Muscle of arm (tissue), 12 donors: ENCODE results near the gene DNAJC1. TPM values are rescaled to one million over a fixed set of nuclear protein-coding genes. Genes with fewer than 3 reads are reported as not detected.

Experiments used
- DNase-seq: peaks from one replicate; pipeline ENCODE4 v3.0.0-alpha.2; 2013
- polyA plus RNA-seq, 12 donors: library from polyadenylated mRNA; unstranded; fragments of 120-200 nt; gene quantifications; one replicate each; pipeline ENCODE4 v1.2.1, GENCODE V29; 2013; ENCODE audit not compliant: insufficient read length in 12 of 12

Gene DNAJC1
- polyA plus RNA-seq, 12 donors: 10.3 to 54.6 (median 12.1) TPM; not detected in 1

DNA sequence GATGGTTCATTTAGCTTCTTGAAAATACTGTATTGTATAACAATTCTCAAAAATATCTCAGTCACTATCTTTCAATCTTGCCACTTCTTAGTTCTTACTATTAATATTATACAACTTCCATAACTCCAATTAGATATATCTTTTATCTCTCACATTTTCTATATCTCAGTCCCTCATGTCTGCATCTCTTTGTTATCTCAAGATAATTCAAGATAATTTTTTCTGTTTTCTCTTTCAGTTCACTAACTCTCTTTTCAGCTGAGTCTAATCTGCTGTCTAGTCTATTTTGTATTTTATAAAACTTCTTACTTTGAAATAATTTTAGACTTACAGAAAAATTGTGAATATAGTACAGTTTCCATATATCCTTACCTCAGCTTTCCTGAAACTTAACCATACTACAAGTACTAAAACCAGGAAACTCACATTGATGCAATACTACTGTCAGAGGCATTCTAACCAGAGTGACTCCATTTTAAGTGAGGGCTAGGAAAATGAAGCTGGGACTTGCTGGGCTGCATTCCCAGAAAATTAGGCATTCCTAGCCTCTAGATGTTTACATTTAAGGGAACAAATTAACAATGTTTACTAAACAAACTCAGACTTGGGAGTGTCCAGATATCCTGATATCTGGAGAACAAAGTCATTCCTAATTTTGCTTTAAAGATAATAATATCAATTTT lies 38.4 kb downstream of the DNAJC1 start:
- no peak for DNase-seq

DNA sequence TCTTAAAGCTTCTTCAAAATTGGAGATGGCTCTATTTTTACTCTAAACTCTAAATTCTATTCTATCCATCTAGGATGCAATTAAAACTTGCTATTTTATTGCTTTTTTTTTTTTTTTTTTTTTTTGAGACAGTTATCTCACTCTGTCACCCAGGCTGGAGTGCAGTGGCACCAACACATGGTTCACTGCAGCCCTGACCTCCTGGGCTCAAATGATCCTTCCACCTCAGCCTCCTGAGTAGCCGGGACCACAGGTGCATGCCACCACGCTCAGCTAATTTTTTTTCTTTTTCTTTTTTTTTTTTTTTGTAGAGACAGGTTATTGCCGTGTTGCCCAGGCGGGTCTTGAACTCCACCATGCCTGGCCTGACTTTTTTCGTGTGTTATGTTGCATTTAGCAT lies 41.2 kb downstream of the DNAJC1 start:
- DNase-seq: no peak

DNA sequence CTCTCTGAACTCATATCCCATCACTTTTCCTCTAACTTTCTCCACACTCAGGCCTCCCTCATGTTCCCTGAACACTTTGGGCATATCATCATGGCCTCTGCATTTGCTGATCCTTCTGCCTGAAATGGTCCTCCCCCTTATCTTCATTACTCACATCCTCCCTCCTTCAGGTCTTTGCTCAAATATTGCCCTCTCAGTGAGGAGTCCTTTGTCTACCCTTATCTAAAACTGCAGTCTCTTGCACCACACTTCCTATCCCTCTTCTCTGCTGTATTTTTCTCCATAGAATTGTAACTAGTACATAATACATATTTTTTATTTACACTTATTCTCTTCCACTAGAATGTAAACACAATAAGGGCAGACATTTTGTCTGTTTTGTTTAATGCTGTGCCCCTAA lies 41.7 kb downstream of the DNAJC1 start:
- DNase-seq: no peak

DNA sequence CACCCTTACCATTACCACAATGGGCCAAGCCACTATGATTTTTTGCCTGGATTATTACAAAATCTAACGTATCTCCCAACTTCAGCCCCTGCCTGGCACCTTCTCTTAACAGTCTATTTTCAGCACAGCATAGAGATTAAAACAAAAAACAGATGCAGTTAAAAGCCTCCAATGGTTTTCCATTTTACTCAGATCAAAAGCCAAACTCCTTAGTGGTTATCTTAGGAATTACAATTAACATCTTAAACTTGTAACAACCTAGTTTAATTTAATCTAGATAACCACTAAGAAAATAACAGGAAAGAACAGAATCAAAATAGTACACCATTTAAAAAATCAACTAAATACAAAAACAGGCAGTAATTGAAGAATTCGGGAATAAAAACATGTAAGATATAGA lies 43.5 kb downstream of the DNAJC1 start:
- DNase-seq: no peak

DNA sequence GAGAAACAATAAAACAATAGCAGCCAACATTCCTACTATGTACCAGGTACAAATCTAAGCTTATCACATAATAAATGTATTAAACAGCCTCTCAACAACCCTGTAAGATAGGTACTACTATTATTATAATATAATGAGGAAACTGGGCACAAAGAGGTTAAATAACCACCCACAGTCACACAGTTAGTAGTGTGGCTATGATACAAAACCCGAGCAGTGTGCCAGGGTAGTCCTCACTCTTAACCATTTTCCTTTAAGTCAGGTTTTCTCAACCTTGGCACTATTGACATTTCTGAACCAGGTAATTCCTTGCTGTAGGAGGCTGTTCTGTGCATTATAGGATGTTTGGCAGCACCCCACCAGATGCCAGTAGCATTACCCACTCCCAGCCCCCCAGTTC lies 48.8 kb downstream of the DNAJC1 start:
- DNase-seq: no peak

DNA sequence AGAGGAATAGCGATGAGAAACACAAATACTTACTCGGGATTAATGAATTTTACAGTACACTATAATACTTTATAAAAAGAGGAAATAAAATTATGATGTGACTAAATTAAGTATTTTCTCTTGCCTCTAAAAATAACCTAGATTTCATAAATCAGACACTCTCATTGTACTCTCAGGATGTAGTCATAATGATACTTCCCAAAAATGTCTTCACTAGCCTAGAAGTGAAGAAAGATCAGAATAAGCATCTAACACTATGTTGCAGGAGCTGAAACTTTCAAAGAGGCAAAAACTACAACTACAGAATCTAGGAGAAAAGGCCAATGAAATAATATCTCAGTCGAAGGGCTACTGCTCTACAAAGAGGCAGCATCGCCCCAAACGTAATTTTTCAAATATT lies 49.4 kb downstream of the DNAJC1 start:
- DNase-seq: no peak

DNA sequence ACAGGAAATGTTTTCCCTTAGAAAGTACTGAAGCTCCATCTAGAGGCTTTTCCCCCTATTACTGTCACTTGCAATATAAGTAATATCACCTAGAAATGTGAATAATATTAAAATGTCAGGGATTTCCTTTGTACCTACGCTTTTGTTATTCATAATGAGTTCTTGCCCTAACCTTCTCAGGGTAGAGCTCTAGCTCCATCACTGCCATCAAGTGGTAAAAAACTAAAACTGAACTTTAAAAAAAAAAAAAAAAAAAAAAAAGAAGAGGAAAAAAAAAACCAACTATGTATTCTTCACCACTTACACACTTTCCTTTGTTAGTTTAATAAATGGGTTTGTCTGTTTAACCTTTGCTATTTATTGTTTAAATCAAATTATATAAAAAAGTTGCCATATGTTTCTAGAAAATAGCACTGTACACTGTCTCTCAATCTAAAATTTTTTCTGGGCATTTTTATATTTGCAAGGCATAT lies 49.9 kb downstream of the DNAJC1 start:
- peak; percentile 14 for DNase-seq

DNA sequence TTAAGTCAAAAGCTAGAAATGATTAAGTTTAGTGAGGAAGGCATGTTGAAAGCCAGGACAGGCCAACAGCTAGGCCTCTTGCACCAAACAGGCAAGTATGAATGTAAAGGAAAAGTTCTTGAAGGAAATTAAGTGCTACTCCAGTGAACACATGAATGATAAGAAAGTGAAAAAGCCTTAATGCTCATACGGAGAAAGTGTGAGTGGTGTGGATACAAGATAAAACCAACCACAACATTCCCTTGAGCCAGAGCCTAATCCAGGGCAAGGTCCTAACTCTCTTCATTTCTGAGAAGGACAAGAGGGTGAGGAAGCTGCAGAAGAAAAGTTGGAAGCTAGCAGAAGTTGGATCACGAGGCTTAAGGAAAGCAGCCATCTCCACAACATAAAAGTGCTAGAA lies 53.0 kb downstream of the DNAJC1 start:
- no peak for DNase-seq

DNA sequence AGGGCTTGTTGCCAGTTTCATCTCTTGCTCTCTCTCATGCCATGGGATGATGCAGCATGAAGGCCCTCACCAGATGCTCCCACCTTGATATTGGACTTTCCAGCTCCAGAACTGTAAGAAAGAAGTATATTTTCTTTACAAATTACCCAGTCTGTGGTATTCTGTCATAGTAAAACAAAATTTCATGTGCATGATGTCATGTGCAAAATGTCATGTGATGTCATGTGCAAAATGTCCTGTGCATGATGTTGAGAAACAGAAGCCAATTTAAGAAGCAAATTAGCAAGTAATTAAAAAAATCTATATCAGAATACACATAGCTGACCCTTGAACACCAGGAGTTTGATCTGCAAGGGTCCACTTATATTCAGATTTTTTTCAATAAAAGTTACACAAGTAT lies 56.6 kb downstream of the DNAJC1 start:
- DNase-seq: no peak

DNA sequence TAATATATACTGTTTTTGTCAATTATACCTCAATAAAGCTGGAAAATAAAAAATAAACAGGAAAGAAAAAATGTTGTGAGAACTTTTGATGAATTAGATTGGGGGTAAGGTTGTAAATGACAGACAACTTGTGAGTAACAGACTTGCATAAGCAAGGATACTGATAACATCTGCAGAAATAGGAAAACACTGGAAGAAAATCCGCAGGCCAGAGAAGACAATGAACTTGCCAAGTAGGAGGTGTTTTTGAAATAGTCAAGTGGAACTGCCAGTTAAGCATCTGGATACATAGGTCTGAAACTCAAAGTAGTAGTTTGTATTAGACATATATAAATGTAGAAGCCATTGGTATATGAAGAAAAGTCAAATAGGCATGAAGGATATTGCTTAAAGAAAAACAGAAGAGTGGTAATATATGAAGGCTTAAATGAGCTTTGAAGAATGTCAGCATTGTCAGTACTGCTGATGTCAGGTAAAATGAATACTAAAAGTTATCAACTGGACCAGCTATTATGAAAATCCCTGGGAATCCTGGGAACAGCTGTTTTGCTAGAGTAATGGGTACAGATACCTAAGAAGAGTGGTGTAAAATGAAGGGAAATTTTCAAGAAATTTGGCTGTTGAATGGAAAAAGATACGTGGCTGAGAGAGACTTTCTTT lies 58.7 kb downstream of the DNAJC1 start:
- DNase-seq: no peak

DNA sequence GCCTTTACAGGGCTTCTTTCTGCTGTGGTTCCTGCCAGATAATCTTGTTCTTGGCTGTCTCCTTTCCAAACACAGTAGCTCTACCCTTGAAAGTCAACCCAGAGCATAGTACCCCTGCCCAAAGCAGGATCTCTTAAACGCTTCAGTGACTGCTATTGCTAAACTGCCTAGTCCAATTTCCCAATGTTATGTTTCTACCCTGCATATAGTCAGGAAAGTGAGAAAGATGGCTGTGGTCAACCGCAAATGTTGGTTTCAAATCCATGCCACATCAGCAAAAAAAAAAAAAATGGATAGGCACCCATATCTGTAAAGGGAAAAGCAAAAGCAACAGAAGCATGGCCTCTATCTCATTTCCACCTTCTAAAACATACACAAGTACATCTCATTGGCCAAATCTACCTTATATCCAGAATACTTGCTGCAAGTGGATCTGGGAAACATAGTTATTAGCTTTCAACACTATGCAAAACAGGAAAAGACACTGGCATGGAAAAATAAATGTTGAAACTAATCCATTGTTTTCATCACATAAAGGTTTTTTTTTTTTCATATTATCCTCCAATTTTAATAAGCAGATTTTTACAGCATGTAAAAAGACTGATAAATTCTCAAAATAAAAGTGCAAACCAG lies 59.8 kb downstream of the DNAJC1 start:
- DNase-seq: no peak

DNA sequence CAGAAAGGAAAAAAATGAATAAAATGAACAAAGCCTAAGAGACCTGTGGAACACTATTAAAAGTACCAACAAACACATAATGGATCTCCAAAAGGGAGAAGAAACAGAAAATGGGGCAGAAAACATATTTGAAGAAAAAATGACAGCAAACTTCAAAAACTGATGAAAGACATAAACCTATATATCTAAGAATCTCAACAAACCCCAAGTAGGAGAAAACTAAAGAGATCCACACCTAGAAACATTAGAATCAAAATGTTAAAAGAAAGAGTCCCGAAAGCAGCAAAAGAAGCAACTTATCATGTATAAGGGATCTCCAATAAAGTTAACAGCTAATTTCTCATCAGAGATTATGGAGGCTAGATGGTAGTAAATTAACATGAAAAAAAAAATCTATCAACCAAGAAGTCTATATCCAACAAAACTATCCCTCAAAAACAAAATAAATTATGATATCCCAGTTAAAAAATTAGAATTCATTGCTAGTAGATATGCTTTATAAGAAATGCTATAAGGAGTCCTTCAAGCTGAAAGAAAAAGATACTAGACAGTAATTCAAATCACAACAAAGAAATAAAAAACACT lies 68.0 kb downstream of the DNAJC1 start:
- no peak for DNase-seq

DNA sequence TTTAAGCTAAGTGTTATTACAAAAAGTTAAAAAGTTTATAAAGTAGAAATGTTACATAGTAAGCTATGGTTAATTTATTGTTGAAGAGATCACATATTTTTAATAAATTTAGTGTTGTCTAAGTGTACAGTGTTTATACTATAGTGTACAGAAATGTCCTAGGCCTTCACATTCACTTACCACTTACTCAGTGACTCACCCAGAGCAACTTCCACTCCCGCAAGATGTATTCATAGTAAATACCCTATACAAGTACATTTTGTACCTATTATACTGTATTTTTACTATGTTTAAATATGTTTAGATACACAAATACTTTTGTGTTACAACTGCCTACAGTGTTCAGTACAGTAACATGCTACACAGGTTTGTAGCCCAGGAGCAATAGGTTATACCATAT lies 69.2 kb downstream of the DNAJC1 start:
- DNase-seq: no peak

DNA sequence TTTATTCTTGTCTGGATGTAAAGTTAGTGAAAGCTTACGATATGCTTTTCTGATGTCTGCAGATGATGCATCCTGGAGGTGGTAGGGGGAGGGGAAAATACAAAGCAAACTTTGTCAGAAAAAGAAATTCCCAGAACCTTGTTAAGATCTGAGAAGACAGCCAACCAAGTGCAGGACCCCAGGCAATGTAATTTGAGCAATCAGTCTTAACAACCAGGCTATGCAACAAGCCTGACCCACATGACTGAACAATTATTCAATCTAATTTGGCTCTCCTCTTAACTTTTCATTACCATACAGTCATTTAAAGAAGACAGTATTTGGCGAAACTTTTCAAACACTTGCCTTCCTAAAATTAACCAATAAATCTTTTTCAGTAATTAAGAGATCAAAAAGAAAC lies 74.5 kb downstream of the DNAJC1 start:
- DNase-seq: no peak

DNA sequence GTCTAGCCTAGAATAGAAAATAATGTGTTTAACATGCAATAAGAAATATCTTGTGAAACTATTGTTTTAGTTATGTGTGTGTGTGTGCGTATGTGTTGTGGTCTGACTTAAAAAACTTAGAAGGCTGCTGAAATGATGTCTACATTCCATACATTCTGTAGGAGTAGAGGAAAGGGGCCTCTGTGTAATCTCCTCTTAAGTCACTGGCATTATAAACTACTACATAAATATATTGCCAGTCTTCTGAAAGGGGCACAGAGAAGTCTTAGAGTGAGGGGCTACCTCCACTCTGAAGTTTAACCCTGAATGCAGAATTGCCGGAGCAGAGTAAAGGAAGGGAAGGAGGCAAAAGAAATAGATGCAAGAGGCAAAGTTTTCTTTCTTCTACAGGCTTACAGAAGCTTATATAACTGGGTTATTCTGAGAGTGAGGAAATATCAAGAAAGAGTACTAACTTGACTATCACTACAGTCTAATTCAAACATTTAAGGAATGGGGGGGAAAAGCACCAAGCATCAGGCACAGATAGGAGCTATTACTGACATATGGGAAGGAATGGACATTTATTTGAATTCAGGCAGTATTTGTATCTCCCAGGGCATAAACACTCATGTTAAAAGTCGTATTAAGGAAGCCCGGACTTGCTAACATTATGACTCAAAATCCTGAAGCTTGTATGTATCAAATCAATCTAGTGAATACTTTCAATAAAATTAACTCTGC lies 75.7 kb downstream of the DNAJC1 start:
- DNase-seq: no peak

DNA sequence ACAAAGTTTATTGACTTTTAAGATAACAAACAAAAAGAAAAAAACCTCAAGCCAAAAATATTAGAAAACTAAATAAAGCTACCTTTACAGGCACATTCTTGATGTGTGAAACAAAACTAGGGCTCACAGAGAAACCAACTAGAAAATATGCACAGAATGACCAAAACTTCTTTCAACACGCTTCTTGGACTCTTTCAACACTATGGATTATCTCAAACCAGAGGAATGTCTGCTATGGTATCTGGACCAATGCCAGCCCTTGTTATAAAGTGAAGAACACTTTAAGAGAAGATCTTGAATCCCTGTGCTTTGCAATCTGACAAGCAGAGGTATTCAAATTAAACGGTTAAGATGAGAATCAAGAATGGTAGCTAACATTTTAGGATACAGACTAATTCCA lies 76.6 kb downstream of the DNAJC1 start:
- DNase-seq: peak; percentile 8

DNA sequence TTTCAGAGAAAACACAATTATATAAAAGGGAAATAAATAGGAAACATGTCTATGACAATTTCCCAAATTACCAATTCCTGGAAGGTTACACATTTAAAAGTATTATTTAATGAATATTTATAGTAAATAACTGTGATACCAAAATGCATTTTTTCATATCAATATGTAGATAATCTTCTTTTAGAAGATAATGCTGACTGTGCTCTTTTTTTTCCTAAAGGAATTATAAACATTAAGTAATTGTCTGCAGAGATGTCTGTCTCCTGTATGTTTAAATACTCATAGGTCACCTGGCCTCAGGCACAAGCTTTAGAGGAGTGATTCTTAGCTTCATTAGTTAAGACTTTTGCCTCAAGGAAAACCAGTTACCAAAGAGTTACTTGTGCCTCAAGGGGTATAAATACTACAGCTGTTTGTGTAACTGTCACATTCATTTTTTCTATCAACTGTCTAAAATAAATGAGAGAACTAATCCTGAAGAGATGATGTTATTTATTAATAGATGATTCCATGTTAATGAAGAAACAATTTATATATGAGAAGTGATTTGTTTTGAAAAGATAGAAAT lies 77.1 kb downstream of the DNAJC1 start:
- DNase-seq: no peak

DNA sequence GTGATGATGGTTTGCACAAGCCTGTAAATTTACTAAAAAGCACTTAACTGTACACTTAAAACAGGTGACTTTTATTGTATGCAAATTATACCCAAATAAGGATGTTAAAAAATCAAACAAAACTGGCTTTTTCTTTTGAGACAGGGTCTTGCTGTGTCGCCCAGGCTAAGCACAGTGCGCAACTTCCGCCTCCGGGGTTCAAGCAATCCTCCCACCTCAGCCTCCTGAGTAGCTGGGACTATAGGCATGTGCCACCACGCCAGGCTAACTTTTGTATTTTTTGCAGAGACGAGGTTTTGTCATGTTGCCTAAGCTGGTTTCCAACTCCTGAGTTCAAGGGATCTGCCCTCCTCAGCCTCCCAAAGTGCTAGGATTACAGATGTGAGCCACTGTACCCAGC lies 77.7 kb downstream of the DNAJC1 start:
- DNase-seq: no peak

DNA sequence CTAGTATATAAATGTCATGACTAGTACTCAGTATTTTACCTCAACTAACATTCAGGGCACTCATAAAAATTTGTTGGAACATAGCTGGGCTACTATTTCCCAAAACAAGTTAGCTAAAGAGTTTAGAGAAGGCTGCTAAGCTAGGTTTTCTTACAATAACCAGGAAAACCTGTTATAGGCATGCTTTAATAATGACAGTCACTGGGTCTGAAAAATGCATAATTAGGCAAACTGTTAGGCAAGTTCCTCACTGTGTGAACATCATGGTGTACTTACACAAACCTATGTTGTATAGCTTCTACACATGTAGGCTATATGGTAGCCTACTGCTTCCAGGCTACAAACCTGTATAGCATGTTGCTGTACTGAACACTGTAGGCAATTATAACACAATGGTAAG lies 79.0 kb downstream of the DNAJC1 start:
- DNase-seq: no peak

DNA sequence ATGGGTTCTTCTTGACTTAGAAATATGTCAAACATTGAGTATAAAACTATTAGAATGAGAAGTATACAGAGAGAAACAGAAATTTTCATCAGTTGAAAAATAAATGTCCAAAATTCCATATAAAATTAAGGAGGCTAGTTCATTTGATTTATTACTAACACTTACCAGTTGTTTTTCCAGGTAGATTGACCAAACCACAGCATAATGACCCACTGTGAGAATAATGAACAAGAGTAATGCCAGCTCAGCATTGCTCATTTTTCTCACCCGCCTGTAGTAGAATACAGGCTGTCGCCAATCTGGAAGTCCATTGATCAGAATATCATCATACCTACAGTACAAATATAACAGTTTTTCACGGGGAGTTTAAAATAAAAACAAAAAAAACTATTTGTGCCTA lies 82.9 kb downstream of the DNAJC1 start:
- no peak for DNase-seq

DNA sequence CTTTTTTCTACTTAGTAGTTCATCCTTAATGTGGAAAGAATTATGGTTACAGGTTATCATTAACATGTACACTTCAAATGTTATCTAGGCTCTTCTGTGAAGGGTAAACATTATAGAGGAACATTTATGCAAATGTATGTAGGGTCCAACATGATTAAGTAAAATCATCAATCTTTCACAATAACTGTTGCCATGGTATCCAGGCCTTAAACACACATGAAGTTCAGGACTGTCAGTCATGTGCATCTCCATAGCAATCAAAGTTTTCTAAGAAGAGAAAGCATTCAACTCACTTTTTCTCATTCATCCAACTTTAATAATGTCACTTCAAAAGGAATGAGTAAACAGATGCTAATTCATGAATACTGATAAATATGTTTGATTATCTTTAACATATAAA lies 83.6 kb downstream of the DNAJC1 start:
- no peak for DNase-seq

DNA sequence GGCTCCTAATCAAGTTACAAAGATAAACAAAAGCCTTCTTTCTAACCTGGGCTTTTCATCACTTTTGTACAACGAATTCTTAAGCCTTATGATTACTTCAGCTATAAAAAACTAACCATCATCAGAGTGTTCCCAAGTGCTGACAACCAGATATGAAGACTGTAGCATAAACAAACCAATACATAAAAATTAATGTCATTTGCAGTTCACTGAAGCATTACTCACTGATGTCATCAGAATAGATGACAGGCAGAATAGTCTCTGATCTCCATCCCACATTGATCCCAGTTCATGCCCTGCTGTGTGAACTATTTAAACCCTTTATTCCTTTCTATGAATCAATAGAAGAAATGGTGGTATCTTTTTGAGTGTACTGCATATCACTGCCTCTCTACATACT lies 84.4 kb downstream of the DNAJC1 start:
- DNase-seq: no peak
